ENCODE results near the gene C5AR2. TPM values are rescaled to one million over a fixed set of nuclear protein-coding genes. Genes with fewer than 3 reads are reported as not detected.

C5AR2 gene
- not detected in 2 replicates for total RNA-seq

GRCh38 chr19:47331931-47332547 is at the start of gene C5AR2:
C5AR2 (plus strand) TSS chr19:47332175; CDS start chr19:47340800, 8,625 bp downstream.

GRCh38 chr19:47309608-47310007 is 22.4 kb upstream of the C5AR2 start, which contains the start of gene C5AR1:
C5AR1 (plus strand) TSS chr19:47309861; CDS start chr19:47309896, 35 bp downstream.

GRCh38 chr19:47348819-47349795 is 17.1 kb downstream of the C5AR2 start, which contains the start of gene DHX34:
DHX34 (plus strand) TSS chr19:47349315; CDS start chr19:47353031, 3,716 bp downstream.

Other genes starting within 250 kb of the C5AR2 start
- 26.8 and 30.0 TPM in 2 replicates for gene ZC3H4, start 218.4 kb upstream of the C5AR2 start, total RNA-seq
- 208 and 209 TPM in 2 replicates for gene SAE1, start 201.3 kb upstream of the C5AR2 start, total RNA-seq
- 22.5 and 25.8 TPM in 2 replicates for gene BBC3, start 101.0 kb upstream of the C5AR2 start, total RNA-seq
- gene CCDC9, start 75.7 kb upstream of the C5AR2 start, total RNA-seq = 12.8 and 20.8 TPM in 2 replicates
- 1.5 and 2.1 TPM in 2 replicates for gene INAFM1, start 57.3 kb upstream of the C5AR2 start, total RNA-seq
- gene C5AR1, start 22.3 kb upstream of the C5AR2 start, total RNA-seq = not detected in 2 replicates
- gene DHX34, start 17.1 kb downstream of the C5AR2 start, total RNA-seq = 20.3 and 20.4 TPM in 2 replicates
- not detected in 2 replicates for gene MEIS3, start 87.4 kb downstream of the C5AR2 start, total RNA-seq
- not detected in 2 replicates for gene SLC8A2, start 139.7 kb downstream of the C5AR2 start, total RNA-seq
- gene KPTN, start 152.0 kb downstream of the C5AR2 start, total RNA-seq = 3.7 and 4.4 TPM in 2 replicates
- gene NAPA, start 182.9 kb downstream of the C5AR2 start, total RNA-seq = 147 and 150 TPM in 2 replicates
- gene ZNF541, start 241.0 kb downstream of the C5AR2 start, total RNA-seq = 0.13 and 0.15 TPM in 2 replicates